ENCODE data around the gene ZBTB40.

The ZBTB40 gene

GRCh38 chr1:22451702-22452480 lies at the start of gene ZBTB40:
Gene ZBTB40, plus strand, starts transcription at chr1:22451851. Its CDS starts 38,098 bp downstream, at chr1:22489949.
- TF ChIP-seq, protein P1, sequence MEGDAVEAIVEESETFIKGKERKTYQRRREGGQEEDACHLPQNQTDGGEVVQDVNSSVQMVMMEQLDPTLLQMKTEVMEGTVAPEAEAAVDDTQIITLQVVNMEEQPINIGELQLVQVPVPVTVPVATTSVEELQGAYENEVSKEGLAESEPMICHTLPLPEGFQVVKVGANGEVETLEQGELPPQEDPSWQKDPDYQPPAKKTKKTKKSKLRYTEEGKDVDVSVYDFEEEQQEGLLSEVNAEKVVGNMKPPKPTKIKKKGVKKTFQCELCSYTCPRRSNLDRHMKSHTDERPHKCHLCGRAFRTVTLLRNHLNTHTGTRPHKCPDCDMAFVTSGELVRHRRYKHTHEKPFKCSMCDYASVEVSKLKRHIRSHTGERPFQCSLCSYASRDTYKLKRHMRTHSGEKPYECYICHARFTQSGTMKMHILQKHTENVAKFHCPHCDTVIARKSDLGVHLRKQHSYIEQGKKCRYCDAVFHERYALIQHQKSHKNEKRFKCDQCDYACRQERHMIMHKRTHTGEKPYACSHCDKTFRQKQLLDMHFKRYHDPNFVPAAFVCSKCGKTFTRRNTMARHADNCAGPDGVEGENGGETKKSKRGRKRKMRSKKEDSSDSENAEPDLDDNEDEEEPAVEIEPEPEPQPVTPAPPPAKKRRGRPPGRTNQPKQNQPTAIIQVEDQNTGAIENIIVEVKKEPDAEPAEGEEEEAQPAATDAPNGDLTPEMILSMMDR (IDR thresholded peaks at IDR 0.05; ENCODE audit: insufficient read depth, low read length, poor library complexity, severe bottlenecking): no peak
- no peaks in the 10 kb centered on the region for H3K36me3 ChIP-seq (ENCODE audit: control insufficient read depth, insufficient read depth, low read length)
- peak within 1 kb of the TSS; percentile 67 for H3K4me3 ChIP-seq (replicated peaks; ENCODE audit: low read depth, low read length)
- peak; percentile 96 for DNase-seq (ENCODE audit: extremely low read depth, insufficient read length)
- H3K27me3 ChIP-seq (replicated peaks; ENCODE audit: control insufficient read depth, insufficient read depth, low read length): no peaks in the 10 kb centered on the region

- TF ChIP-seq, protein P1 (IDR thresholded peaks at IDR 0.05; ENCODE audit: insufficient read depth, low read length, poor library complexity, severe bottlenecking): no peak
- no peak overlapping the region for H3K4me3 ChIP-seq (replicated peaks; ENCODE audit: low read depth, low read length)
- no peak for DNase-seq (ENCODE audit: extremely low read depth, insufficient read length)
- no peaks in the 10 kb centered on the region for H3K36me3 ChIP-seq (ENCODE audit: control insufficient read depth, insufficient read depth, low read length)
- peaks cover 1% of the 10 kb centered on the region for H3K27me3 ChIP-seq (replicated peaks; ENCODE audit: control insufficient read depth, insufficient read depth, low read length)
Observed at GRCh38 chr1:22402356-22403053, 49.1 kb upstream of the ZBTB40 start.

DNA sequence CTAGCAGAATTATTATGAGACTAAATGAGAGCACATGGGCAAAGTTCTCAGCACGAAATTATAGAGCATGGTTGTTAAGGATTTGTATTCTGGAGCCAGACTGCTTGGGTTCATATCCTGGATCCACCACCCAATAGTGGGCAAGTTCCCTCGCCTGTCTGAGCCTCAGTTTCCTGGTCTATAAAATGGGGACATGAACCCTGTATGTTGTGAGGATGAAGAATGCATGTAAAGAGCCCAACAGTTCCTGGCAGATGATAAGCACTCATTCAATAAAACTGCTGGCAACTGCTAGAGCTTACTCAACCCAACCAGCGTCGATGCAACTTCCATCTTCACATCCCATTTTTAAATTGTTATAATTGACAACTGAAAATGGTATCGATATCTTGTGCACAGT lies 47.2 kb upstream of the ZBTB40 start:
- Histone ChIP-seq H3K27me3 (replicated peaks; ENCODE audit: control insufficient read depth, insufficient read depth, low read length) (peaks cover 1% of the 10 kb centered on the region), H3K4me3 (replicated peaks; ENCODE audit: low read depth, low read length) (no peak overlapping the region), H3K36me3 (ENCODE audit: control insufficient read depth, insufficient read depth, low read length) (no peaks in the 10 kb centered on the region)
- TF ChIP-seq, protein P1 (IDR thresholded peaks at IDR 0.05; ENCODE audit: insufficient read depth, low read length, poor library complexity, severe bottlenecking): no peak
- no peak for DNase-seq (ENCODE audit: extremely low read depth, insufficient read length)

GRCh38 chr1:22406722-22407495 lies 44.7 kb upstream of the ZBTB40 start:
- Histone ChIP-seq H3K36me3 (ENCODE audit: control insufficient read depth, insufficient read depth, low read length) (no peaks in the 10 kb centered on the region), H3K27me3 (replicated peaks; ENCODE audit: control insufficient read depth, insufficient read depth, low read length) (peaks cover 1% of the 10 kb centered on the region; the same call in 1 of the 2 replicates), H3K4me3 (replicated peaks; ENCODE audit: low read depth, low read length) (no peak overlapping the region)
- TF ChIP-seq, protein P1 (IDR thresholded peaks at IDR 0.05; ENCODE audit: insufficient read depth, low read length, poor library complexity, severe bottlenecking): no peak
- DNase-seq (ENCODE audit: extremely low read depth, insufficient read length): no peak

DNA sequence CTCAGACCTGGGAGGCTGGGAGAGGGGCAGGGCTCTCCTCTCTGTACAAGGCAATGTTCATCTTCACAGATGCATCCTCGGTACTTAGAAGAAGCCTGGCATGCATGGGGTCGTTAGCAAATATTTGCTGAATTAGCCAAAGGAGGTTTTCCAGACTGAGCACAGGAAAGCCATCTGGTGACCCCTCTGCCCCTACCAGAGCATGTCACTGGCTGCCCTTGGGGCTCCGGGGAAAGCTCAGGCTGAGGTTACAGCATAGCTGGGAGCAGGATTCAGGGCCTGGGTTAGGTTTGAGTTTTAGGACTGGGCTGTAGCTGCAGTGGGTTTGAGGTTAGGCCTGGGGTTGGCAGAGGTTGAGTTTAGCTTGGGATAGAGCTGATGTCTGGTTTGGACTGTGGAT lies 43.4 kb upstream of the ZBTB40 start:
- DNase-seq (ENCODE audit: extremely low read depth, insufficient read length): no peak
- TF ChIP-seq, protein P1 (IDR thresholded peaks at IDR 0.05; ENCODE audit: insufficient read depth, low read length, poor library complexity, severe bottlenecking): no peak
- no peaks in the 10 kb centered on the region for H3K36me3 ChIP-seq (ENCODE audit: control insufficient read depth, insufficient read depth, low read length)
- peaks cover 1% of the 10 kb centered on the region; the same call in 1 of the 2 replicates for H3K27me3 ChIP-seq (replicated peaks; ENCODE audit: control insufficient read depth, insufficient read depth, low read length)
- no peak overlapping the region for H3K4me3 ChIP-seq (replicated peaks; ENCODE audit: low read depth, low read length)

Measured in GM06990 (cell line).